Keratinocyte (primary cell): ENCODE data around the gene DENND1A. TPM values are rescaled to one million over a fixed set of nuclear protein-coding genes. Genes with fewer than 3 reads are reported as not detected.

Experiments
- DNase-seq: peaks from one replicate; pipeline ENCODE4 v3.0.0-alpha.2; 2011; ENCODE audit warnings: low read depth, missing footprints, low spot score
- FAIRE-seq: peaks from 2 replicates; lab custom pipeline; 2011; peaks lifted over from hg19 to GRCh38; lab: Jason Lieb, UNC
- H2AFZ ChIP-seq: 2 replicates; pipeline ENCODE4 v1.6.0; 2012; ENCODE audit warnings: low read length, control low read depth, inconsistent platforms; ENCODE audit not compliant: control insufficient read depth
- H3K27ac ChIP-seq: 2 replicates; pipeline ENCODE4 v1.5.1; 2011; ENCODE audit warnings: low read length; ENCODE audit not compliant: control insufficient read depth, insufficient read depth
- H3K27me3 ChIP-seq: 3 replicates; pipeline ENCODE4 v1.6.0; 2011; ENCODE audit warnings: low read length; ENCODE audit not compliant: control insufficient read depth, insufficient read depth; ENCODE audit errors: extremely low read depth
- H3K36me3 ChIP-seq, 2 experiments: 2 replicates in 1 of 2; 3 replicates in 1 of 2; pipeline ENCODE4 v1.5.1; 2011; ENCODE audit warnings: low read length in 2 of 2, mild to moderate bottlenecking in 1 of 2; ENCODE audit not compliant: control insufficient read depth in 2 of 2, insufficient read depth in 2 of 2; ENCODE audit errors: extremely low read depth in 1 of 2
- H3K4me1 ChIP-seq: 3 replicates; pipeline ENCODE4 v1.5.1; 2011; ENCODE audit warnings: low read length; ENCODE audit not compliant: control insufficient read depth, insufficient read depth; ENCODE audit errors: extremely low read depth
- H3K4me2 ChIP-seq: 3 replicates; pipeline ENCODE4 v1.6.0; 2011; ENCODE audit warnings: low read depth, low read length; ENCODE audit not compliant: control insufficient read depth, insufficient read depth; ENCODE audit errors: extremely low read depth
- H3K4me3 ChIP-seq, 3 experiments: fragments of 200-600 bp in 1 of 3; sonication (generic) in 1 of 3; 2 replicates in 2 of 3; 3 replicates in 1 of 3; pipeline ENCODE4 v1.5.1; 2011 to 2016; ENCODE audit warnings: low read length in 3 of 3, mild to moderate bottlenecking in 3 of 3, control low read depth in 2 of 3, inconsistent platforms in 1 of 3, low read depth in 1 of 3, mixed read lengths in 1 of 3, mixed run types in 1 of 3, moderate library complexity in 1 of 3; ENCODE audit not compliant: control insufficient read depth in 2 of 3, insufficient read depth in 2 of 3; ENCODE audit errors: extremely low read depth in 1 of 3
- H3K79me2 ChIP-seq: 2 replicates; pipeline ENCODE4 v1.6.0; 2012; ENCODE audit warnings: low read length; ENCODE audit not compliant: control insufficient read depth, insufficient read depth
- H3K9ac ChIP-seq: 3 replicates; pipeline ENCODE4 v1.6.0; 2011; ENCODE audit warnings: low read length; ENCODE audit not compliant: control insufficient read depth, insufficient read depth; ENCODE audit errors: extremely low read depth
- H3K9me1 ChIP-seq: 3 replicates; pipeline ENCODE4 v1.6.0; 2011; ENCODE audit warnings: low read length; ENCODE audit not compliant: control insufficient read depth, insufficient read depth; ENCODE audit errors: extremely low read depth
- H3K9me3 ChIP-seq: 2 replicates; pipeline ENCODE4 v1.5.1; 2012; ENCODE audit warnings: low read depth, low read length; ENCODE audit not compliant: control insufficient read depth
- H4K20me1 ChIP-seq: 3 replicates; pipeline ENCODE4 v1.6.0; 2011; ENCODE audit warnings: low read length; ENCODE audit not compliant: control insufficient read depth, insufficient read depth; ENCODE audit errors: extremely low read depth
- CTCF ChIP-seq, 3 experiments: IDR thresholded peaks in 1 of 3; conservative IDR thresholded peaks in 1 of 3; optimal IDR thresholded peaks in 1 of 3; 2 replicates in 2 of 3; 3 replicates in 1 of 3; pipeline versions ENCODE3 to v1.5.1; 2011; ENCODE audit warnings: low read length in 3 of 3, mild to moderate bottlenecking in 3 of 3, moderate library complexity in 2 of 3, control low read depth in 1 of 3, inconsistent platforms in 1 of 3; ENCODE audit not compliant: insufficient read depth in 2 of 3; ENCODE audit errors: extremely low read depth in 1 of 3
- EZH2 ChIP-seq: IDR thresholded peaks from one replicate; pipeline ENCODE4 v1.6.1; 2012; ENCODE audit warnings: inconsistent platforms, mild to moderate bottlenecking, low read length, moderate library complexity
- dilution Hi-C: fragments of 300-500 bp; cut with MboI; formaldehyde crosslinking; loops from one replicate; pipeline ENCODE4 v1.7.0; 2020; ENCODE audit warnings: low sequenced_read_pairs; ENCODE audit not compliant: extremely low pct_ligation_motif_present
- polyA plus RNA-seq, 5 experiments: library from polyadenylated mRNA; depleted of rRNA in 3 of 5; stranded (reverse) in 3 of 5; stranded (forward) in 1 of 5; unstranded in 1 of 5; fragments of >200 nt; gene quantifications; 1 replicate in 1 of 5; 2 replicates in 3 of 5; 3 replicates in 1 of 5; pipeline versions ENCODE4 v1.2.1 to v1.2.3, GENCODE V29; 2011 to 2012; ENCODE audit warnings: missing spikeins in 2 of 5, low read depth in 1 of 5, low replicate concordance in 1 of 5

Gene DENND1A
- polyA plus RNA-seq, 1 donor (not counting 4 experiments of a cell fraction or from before 2014, with no cell fraction given) = 13.0 TPM

- FAIRE-seq = no peak
- dilution Hi-C loops = no loop called here
- no peaks in the 10 kb centered on the region for H3K79me2 ChIP-seq
These were observed 15.3 kb downstream of the DENND1A start for GRCh38 chr9:123914517-123915196.

GRCh38 chr9:123912167-123912897 lies 17.6 kb downstream of the DENND1A start:
- H2AFZ ChIP-seq = no peak overlapping the region
- H3K4me1 ChIP-seq = no peaks in the 10 kb centered on the region
- dilution Hi-C loops = no loop called here
- no peaks in the 10 kb centered on the region for H3K79me2 ChIP-seq
- no peaks in the 10 kb centered on the region for H3K27me3 ChIP-seq
- no peaks in the 10 kb centered on the region for H4K20me1 ChIP-seq
- no peak overlapping the region for H3K4me3 ChIP-seq
- H3K9me3 ChIP-seq = no peaks in the 10 kb centered on the region
- no peaks in the 10 kb centered on the region for H3K9me1 ChIP-seq
- H3K4me2 ChIP-seq = no peak overlapping the region
- no peak overlapping the region for H3K27ac ChIP-seq
- FAIRE-seq = no peak
- no peak overlapping the region for H3K9ac ChIP-seq
- no peaks in the 10 kb centered on the region for H3K36me3 ChIP-seq
- no peak for DNase-seq
- no peak for TF ChIP-seq EZH2
- TF ChIP-seq CTCF (optimal IDR thresholded peaks at IDR 0.05 in 1 of 3, IDR thresholded peaks at IDR 0.05 in 1 of 3, conservative IDR thresholded peaks at IDR 0.05 in 1 of 3; ENCODE audit: extremely low read depth in 1 of 3, insufficient read depth in 2 of 3, low read length in 3 of 3) = no peak

More at GRCh38 chr9:123914517-123915196, 15.3 kb downstream of the DENND1A start:
- Histone ChIP-seq H4K20me1 (no peaks in the 10 kb centered on the region), H3K27me3 (no peaks in the 10 kb centered on the region), H3K36me3 (no peaks in the 10 kb centered on the region), H3K4me2 (no peak overlapping the region), H2AFZ (no peak overlapping the region), H3K9me3 (no peaks in the 10 kb centered on the region), H3K4me3 (no peak overlapping the region), H3K4me1 (no peaks in the 10 kb centered on the region), H3K9me1 (no peaks in the 10 kb centered on the region), H3K9ac (no peak overlapping the region), H3K27ac (no peak overlapping the region)
- TF ChIP-seq CTCF (optimal IDR thresholded peaks at IDR 0.05 in 1 of 3, IDR thresholded peaks at IDR 0.05 in 1 of 3, conservative IDR thresholded peaks at IDR 0.05 in 1 of 3; ENCODE audit: extremely low read depth in 1 of 3, insufficient read depth in 2 of 3, low read length in 3 of 3) (no peak), EZH2 (no peak)
- no peak for DNase-seq
